IPS-18a (cell line): ENCODE measurements around the gene TRAPPC12.

Experiments
- H3K27ac ChIP-seq: one replicate; pipeline ENCODE4 v1.5.1; 2013; ENCODE audit warnings: low read length
- H3K27me3 ChIP-seq: one replicate; pipeline ENCODE4 v1.6.1; 2013; ENCODE audit warnings: mild to moderate bottlenecking, low read length; ENCODE audit not compliant: control insufficient read depth, insufficient read depth
- H3K36me3 ChIP-seq: one replicate; pipeline ENCODE4 v1.6.1; 2013; ENCODE audit warnings: low read depth, low read length; ENCODE audit not compliant: control insufficient read depth
- H3K4me1 ChIP-seq: one replicate; pipeline ENCODE4 v1.6.1; 2013; ENCODE audit warnings: low read depth, low read length; ENCODE audit not compliant: control insufficient read depth
- H3K4me3 ChIP-seq: one replicate; pipeline ENCODE4 v1.5.1; 2013; ENCODE audit warnings: low read length
- H3K9ac ChIP-seq: one replicate; pipeline ENCODE4 v1.6.1; 2013; ENCODE audit warnings: mild to moderate bottlenecking, low read length, moderate library complexity
- H3K9me3 ChIP-seq: one replicate; pipeline ENCODE4 v1.6.1; 2013; ENCODE audit warnings: low read depth, low read length; ENCODE audit not compliant: control insufficient read depth

TRAPPC12 gene

GRCh38 chr2:3376821-3377220 is 2.7 kb upstream of the TRAPPC12 start:
- peaks cover 17% of the 10 kb centered on the region for H3K4me1 ChIP-seq
- H3K4me3 ChIP-seq = peak overlapping the region; percentile 99
- no peak overlapping the region for H3K27ac ChIP-seq
- H3K36me3 ChIP-seq = peaks cover 3% of the 10 kb centered on the region
- H3K27me3 ChIP-seq = no peaks in the 10 kb centered on the region
- no peaks in the 10 kb centered on the region for H3K9me3 ChIP-seq
- H3K9ac ChIP-seq = peak overlapping the region; percentile 87

GRCh38 chr2:3377279-3377611 is 2.2 kb upstream of the TRAPPC12 start:
- H3K9ac ChIP-seq = peak overlapping the region; percentile 87
- peak overlapping the region; percentile 99 for H3K4me3 ChIP-seq
- peaks cover 17% of the 10 kb centered on the region for H3K4me1 ChIP-seq
- no peaks in the 10 kb centered on the region for H3K27me3 ChIP-seq
- peak overlapping the region; percentile 52 for H3K27ac ChIP-seq
- H3K36me3 ChIP-seq = peaks cover 3% of the 10 kb centered on the region
- no peaks in the 10 kb centered on the region for H3K9me3 ChIP-seq

GRCh38 chr2:3377612-3378432 is 1.7 kb upstream of the TRAPPC12 start, which contains the start of gene EIPR1:
Gene EIPR1, minus strand, starts transcription at chr2:3377818. Its CDS starts 129 bp downstream, at chr2:3377689.
- no peaks in the 10 kb centered on the region for H3K9me3 ChIP-seq
- no peaks in the 10 kb centered on the region for H3K27me3 ChIP-seq
- H3K9ac ChIP-seq = peak within 1 kb of the TSS; percentile 87
- peak within 1 kb of the TSS; percentile 52 for H3K27ac ChIP-seq
- peak within 1 kb of the TSS; percentile 99 for H3K4me3 ChIP-seq
- H3K36me3 ChIP-seq = peaks cover 3% of the 10 kb centered on the region
- H3K4me1 ChIP-seq = peaks cover 17% of the 10 kb centered on the region

GRCh38 chr2:3379339-3379646 is 201 bp upstream of the TRAPPC12 start:
- Histone ChIP-seq H3K9me3 (no peaks in the 10 kb centered on the region), H3K27me3 (no peaks in the 10 kb centered on the region), H3K4me3 (peak overlapping the region; percentile 89), H3K9ac (peak overlapping the region; percentile 73), H3K4me1 (peaks cover 17% of the 10 kb centered on the region), H3K27ac (no peak overlapping the region), H3K36me3 (peaks cover 3% of the 10 kb centered on the region)

- Histone ChIP-seq H3K4me1 (no peaks in the 10 kb centered on the region), H3K4me3 (no peak overlapping the region), H3K9me3 (no peaks in the 10 kb centered on the region), H3K27me3 (no peaks in the 10 kb centered on the region), H3K27ac (no peak overlapping the region), H3K9ac (no peak overlapping the region), H3K36me3 (peaks cover 25% of the 10 kb centered on the region)
These were observed 7.0 kb downstream of the TRAPPC12 start for GRCh38 chr2:3386448-3386958.

- no peak overlapping the region for H3K9ac ChIP-seq
These were observed 7.5 kb downstream of the TRAPPC12 start for GRCh38 chr2:3387011-3387410.

GRCh38 chr2:3387644-3388411 is 8.3 kb downstream of the TRAPPC12 start:
- H3K36me3 ChIP-seq = peaks cover 26% of the 10 kb centered on the region
- no peaks in the 10 kb centered on the region for H3K9me3 ChIP-seq
- no peak overlapping the region for H3K27ac ChIP-seq

More at GRCh38 chr2:3387011-3387410, 7.5 kb downstream of the TRAPPC12 start:
- Histone ChIP-seq H3K27ac (no peak overlapping the region), H3K4me1 (no peaks in the 10 kb centered on the region), H3K9me3 (no peaks in the 10 kb centered on the region), H3K4me3 (no peak overlapping the region), H3K27me3 (no peaks in the 10 kb centered on the region), H3K36me3 (peaks cover 24% of the 10 kb centered on the region)

GRCh38 chr2:3388412-3388738 is 8.9 kb downstream of the TRAPPC12 start:
- no peak overlapping the region for H3K4me3 ChIP-seq
- H3K27ac ChIP-seq = no peak overlapping the region
- no peak overlapping the region for H3K9ac ChIP-seq
- no peaks in the 10 kb centered on the region for H3K9me3 ChIP-seq
- H3K4me1 ChIP-seq = no peaks in the 10 kb centered on the region
- no peaks in the 10 kb centered on the region for H3K27me3 ChIP-seq
- H3K36me3 ChIP-seq = peaks cover 26% of the 10 kb centered on the region

More at GRCh38 chr2:3387644-3388411, 8.3 kb downstream of the TRAPPC12 start:
- no peak overlapping the region for H3K9ac ChIP-seq
- H3K27me3 ChIP-seq = no peaks in the 10 kb centered on the region
- no peak overlapping the region for H3K4me3 ChIP-seq
- no peaks in the 10 kb centered on the region for H3K4me1 ChIP-seq

- H3K4me1 ChIP-seq = no peaks in the 10 kb centered on the region
- no peaks in the 10 kb centered on the region for H3K27me3 ChIP-seq
- H3K27ac ChIP-seq = no peak overlapping the region
- no peaks in the 10 kb centered on the region for H3K9me3 ChIP-seq
- no peak overlapping the region for H3K4me3 ChIP-seq
- no peak overlapping the region for H3K9ac ChIP-seq
- H3K36me3 ChIP-seq = peaks cover 26% of the 10 kb centered on the region
These were observed 9.7 kb downstream of the TRAPPC12 start for GRCh38 chr2:3389193-3389592.

GRCh38 chr2:3390041-3390440 is 10.5 kb downstream of the TRAPPC12 start:
- Histone ChIP-seq H3K36me3 (peaks cover 26% of the 10 kb centered on the region), H3K9ac (no peak overlapping the region), H3K27me3 (no peaks in the 10 kb centered on the region), H3K4me3 (no peak overlapping the region), H3K4me1 (no peaks in the 10 kb centered on the region), H3K9me3 (peaks cover under 1% of the 10 kb centered on the region), H3K27ac (no peak overlapping the region)

GRCh38 chr2:3392216-3392615 is 12.7 kb downstream of the TRAPPC12 start:
- Histone ChIP-seq H3K4me1 (no peaks in the 10 kb centered on the region), H3K9me3 (peaks cover 14% of the 10 kb centered on the region), H3K27ac (no peak overlapping the region), H3K9ac (no peak overlapping the region), H3K36me3 (peaks cover 26% of the 10 kb centered on the region), H3K4me3 (no peak overlapping the region), H3K27me3 (no peaks in the 10 kb centered on the region)
